BJ (cell line): ENCODE results near the gene IFNA13. TPM values are rescaled to one million over a fixed set of nuclear protein-coding genes. Genes with fewer than 3 reads are reported as not detected.

Source experiments
- CTCF ChIA-PET: fragments of 350-600 bp; formaldehyde crosslinking; extraction: SDS; loops from one replicate; lab custom pipeline; 2021; ENCODE audit warnings: antibody characterized with exemption, inconsistent platforms; lab: Yijun Ruan, JAX
- POLR2A ChIA-PET: fragments of 300-600 bp; sonication (Branson Sonifier 250); formaldehyde crosslinking; extraction: SDS; loops from one replicate; lab custom pipeline; 2021; ENCODE audit warnings: antibody characterized with exemption; lab: Charles Lee
- DNase-seq: peaks from one replicate; pipeline ENCODE4 v3.0.0-alpha.2; 2011; ENCODE audit warnings: low read depth
- H3K27me3 ChIP-seq: 2 replicates; pipeline ENCODE4 v1.6.0; 2011; ENCODE audit warnings: low read length; ENCODE audit not compliant: control insufficient read depth, insufficient read depth
- H3K36me3 ChIP-seq: 2 replicates; pipeline ENCODE4 v1.5.1; 2011; ENCODE audit warnings: low read length; ENCODE audit not compliant: control insufficient read depth, insufficient read depth
- H3K4me3 ChIP-seq: 2 replicates; pipeline ENCODE4 v1.5.1; 2011; ENCODE audit warnings: low read depth, mild to moderate bottlenecking, control low read depth, low read length
- CTCF ChIP-seq: IDR thresholded peaks from 2 replicates; pipeline ENCODE4 v1.5.1; 2011; ENCODE audit warnings: low read depth, mild to moderate bottlenecking, control low read depth, inconsistent platforms, low read length, moderate library complexity; ENCODE audit not compliant: insufficient read depth
- polyA minus RNA-seq: library from RNA; depleted of rRNA, polyadenylated mRNA; stranded (reverse); fragments of >200 nt; gene quantifications from 2 replicates; pipeline ENCODE4 v1.2.3, GENCODE V29; 2011; rRNA and poly(A)+ RNA removed
- polyA plus RNA-seq: library from polyadenylated mRNA; depleted of rRNA; stranded (reverse); fragments of >200 nt; gene quantifications from 2 replicates; pipeline ENCODE4 v1.2.3, GENCODE V29; 2011; rRNA removed

The IFNA13 gene
- polyA plus RNA-seq (not detected in 2 replicates), polyA minus RNA-seq (not detected in 2 replicates)

GRCh38 chr9:21367957-21368356 lies at the start of gene IFNA13:
TSS of gene IFNA13 (minus strand) at chr9:21368057. CDS start at chr9:21368010, 47 bp downstream.
- no peak for TF ChIP-seq CTCF
- Histone ChIP-seq H3K4me3 (no peak within 1 kb of the TSS), H3K27me3 (peaks cover 2% of the 10 kb centered on the region; the same call in 1 of the 2 replicates), H3K36me3 (no peaks in the 10 kb centered on the region)
- DNase-seq, result no peak
- POLR2A ChIA-PET, result no interaction called here
- CTCF ChIA-PET, result no interaction called here

- no peak for DNase-seq
- ChIA-PET POLR2A (no interaction called here), CTCF (interaction anchor here (0.7 to 1.6 kb wide), 3 partner anchors 18 to 373 kb away, joined by 3 to 6 read pairs (median 3); no protein-coding TSS in a partner anchor)
- no peak for TF ChIP-seq CTCF
- Histone ChIP-seq H3K27me3 (peaks cover 4% of the 10 kb centered on the region; the same call in 1 of the 2 replicates), H3K4me3 (no peak overlapping the region), H3K36me3 (no peaks in the 10 kb centered on the region)
Observed at GRCh38 chr9:21415493-21416267, 47.8 kb upstream of the IFNA13 start.

- H3K36me3 ChIP-seq, result no peaks in the 10 kb centered on the region
- no peak overlapping the region for H3K4me3 ChIP-seq
- no peak for TF ChIP-seq CTCF
- ChIA-PET POLR2A (interaction anchor here (0.6 kb wide), 1 partner anchor 388 kb away, joined by 12 read pairs; the partner anchor contains the start of gene MTAP), CTCF (interaction anchor here (1.2 to 1.3 kb wide), 2 partner anchors 12 to 18 kb away, joined by 3 to 4 read pairs; no protein-coding TSS in a partner anchor)
- peaks cover 4% of the 10 kb centered on the region; the same call in 1 of the 2 replicates for H3K27me3 ChIP-seq
- DNase-seq, result no peak
Observed at GRCh38 chr9:21414220-21414940, 46.5 kb upstream of the IFNA13 start.

- ChIA-PET POLR2A (no interaction called here), CTCF (interaction anchor here (1.2 to 1.3 kb wide), 2 partner anchors 11 to 18 kb away, joined by 3 to 4 read pairs; no protein-coding TSS in a partner anchor)
- Histone ChIP-seq H3K36me3 (no peaks in the 10 kb centered on the region), H3K4me3 (no peak overlapping the region), H3K27me3 (peaks cover 6% of the 10 kb centered on the region)
- TF ChIP-seq CTCF, result peak; percentile 23; the same call in 1 of the 2 replicates
- no peak for DNase-seq
Observed at GRCh38 chr9:21413624-21414023, 45.8 kb upstream of the IFNA13 start.

- ChIA-PET POLR2A (no interaction called here), CTCF (interaction anchor here (0.7 to 1.2 kb wide), 2 partner anchors 11 to 14 kb away, joined by 3 read pairs; no protein-coding TSS in a partner anchor)
- TF ChIP-seq CTCF, result no peak
- Histone ChIP-seq H3K4me3 (no peak overlapping the region), H3K36me3 (no peaks in the 10 kb centered on the region), H3K27me3 (peaks cover 6% of the 10 kb centered on the region)
- no peak for DNase-seq
Observed at GRCh38 chr9:21413151-21413550, 45.3 kb upstream of the IFNA13 start.
